ENCODE results near the gene CKLF. TPM values are rescaled to one million over a fixed set of nuclear protein-coding genes. Genes with fewer than 3 reads are reported as not detected.

The CKLF gene
- total and polyA plus RNA-seq, 2 experiments from 2014 or later = 16.6 to 25.6 TPM

DNA sequence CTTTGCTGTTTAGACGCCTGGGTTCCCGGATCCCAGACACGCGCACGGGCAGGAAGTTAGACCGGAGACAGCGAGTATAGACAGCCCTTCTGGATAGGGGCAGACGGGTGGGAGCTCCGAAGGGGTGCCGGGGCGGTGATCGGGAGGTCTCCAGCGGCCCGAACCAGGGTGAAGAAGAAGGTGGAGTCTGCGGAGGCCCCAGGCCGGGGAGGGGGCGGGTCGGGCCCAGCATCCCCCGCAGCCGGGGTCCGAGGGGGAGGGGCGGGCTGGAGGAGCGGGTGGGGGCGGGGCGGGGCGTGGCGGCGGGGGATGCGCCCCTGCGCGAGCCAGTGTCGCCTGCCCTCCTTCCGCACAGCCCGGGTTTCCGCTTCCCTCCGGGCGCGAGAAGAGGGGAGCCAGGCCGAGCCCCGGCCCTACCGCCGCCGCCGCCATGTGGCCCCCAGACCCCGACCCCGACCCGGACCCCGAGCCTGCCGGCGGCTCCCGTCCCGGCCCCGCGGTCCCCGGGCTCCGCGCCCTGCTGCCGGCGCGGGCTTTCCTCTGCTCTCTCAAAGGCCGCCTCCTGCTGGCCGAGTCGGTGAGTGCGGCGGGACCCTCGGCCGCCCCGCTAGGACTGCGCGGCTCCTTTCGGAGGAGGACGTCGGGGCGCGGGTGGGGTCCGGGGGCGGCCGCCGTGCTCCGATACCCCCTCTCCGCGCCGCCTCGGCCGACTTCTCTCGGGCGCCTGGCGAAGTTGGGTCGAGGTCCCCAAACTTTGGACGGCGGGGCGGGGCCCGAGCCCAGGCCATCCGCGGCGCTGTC, 52.2 kb downstream of the CKLF start, which contains the start of gene CMTM3:
CMTM3 (plus strand) TSS at position 329 of the 801 bp plus-strand sequence; CDS start at position 431, 102 bp downstream.
- H3K36me3 ChIP-seq = peaks cover under 1% of the 10 kb centered on the region
- TF ChIP-seq, protein P1, sequence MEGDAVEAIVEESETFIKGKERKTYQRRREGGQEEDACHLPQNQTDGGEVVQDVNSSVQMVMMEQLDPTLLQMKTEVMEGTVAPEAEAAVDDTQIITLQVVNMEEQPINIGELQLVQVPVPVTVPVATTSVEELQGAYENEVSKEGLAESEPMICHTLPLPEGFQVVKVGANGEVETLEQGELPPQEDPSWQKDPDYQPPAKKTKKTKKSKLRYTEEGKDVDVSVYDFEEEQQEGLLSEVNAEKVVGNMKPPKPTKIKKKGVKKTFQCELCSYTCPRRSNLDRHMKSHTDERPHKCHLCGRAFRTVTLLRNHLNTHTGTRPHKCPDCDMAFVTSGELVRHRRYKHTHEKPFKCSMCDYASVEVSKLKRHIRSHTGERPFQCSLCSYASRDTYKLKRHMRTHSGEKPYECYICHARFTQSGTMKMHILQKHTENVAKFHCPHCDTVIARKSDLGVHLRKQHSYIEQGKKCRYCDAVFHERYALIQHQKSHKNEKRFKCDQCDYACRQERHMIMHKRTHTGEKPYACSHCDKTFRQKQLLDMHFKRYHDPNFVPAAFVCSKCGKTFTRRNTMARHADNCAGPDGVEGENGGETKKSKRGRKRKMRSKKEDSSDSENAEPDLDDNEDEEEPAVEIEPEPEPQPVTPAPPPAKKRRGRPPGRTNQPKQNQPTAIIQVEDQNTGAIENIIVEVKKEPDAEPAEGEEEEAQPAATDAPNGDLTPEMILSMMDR (IDR thresholded peaks at IDR 0.05; ENCODE audit: low read depth, low read length) = peak; percentile 48
- H3K4me3 ChIP-seq = peak within 1 kb of the TSS; percentile 79
- peaks cover 15% of the 10 kb centered on the region for H3K4me1 ChIP-seq (ENCODE audit: low read depth)
- peak; percentile 73 to 83 for DNase-seq (ENCODE audit: low read depth in 1 of 2, low spot score in 1 of 2)
- peak within 1 kb of the TSS; percentile 36 for H3K27ac ChIP-seq
- no peaks in the 10 kb centered on the region for H3K27me3 ChIP-seq
- no peaks in the 10 kb centered on the region for H3K9me3 ChIP-seq (ENCODE audit: low read depth)

DNA sequence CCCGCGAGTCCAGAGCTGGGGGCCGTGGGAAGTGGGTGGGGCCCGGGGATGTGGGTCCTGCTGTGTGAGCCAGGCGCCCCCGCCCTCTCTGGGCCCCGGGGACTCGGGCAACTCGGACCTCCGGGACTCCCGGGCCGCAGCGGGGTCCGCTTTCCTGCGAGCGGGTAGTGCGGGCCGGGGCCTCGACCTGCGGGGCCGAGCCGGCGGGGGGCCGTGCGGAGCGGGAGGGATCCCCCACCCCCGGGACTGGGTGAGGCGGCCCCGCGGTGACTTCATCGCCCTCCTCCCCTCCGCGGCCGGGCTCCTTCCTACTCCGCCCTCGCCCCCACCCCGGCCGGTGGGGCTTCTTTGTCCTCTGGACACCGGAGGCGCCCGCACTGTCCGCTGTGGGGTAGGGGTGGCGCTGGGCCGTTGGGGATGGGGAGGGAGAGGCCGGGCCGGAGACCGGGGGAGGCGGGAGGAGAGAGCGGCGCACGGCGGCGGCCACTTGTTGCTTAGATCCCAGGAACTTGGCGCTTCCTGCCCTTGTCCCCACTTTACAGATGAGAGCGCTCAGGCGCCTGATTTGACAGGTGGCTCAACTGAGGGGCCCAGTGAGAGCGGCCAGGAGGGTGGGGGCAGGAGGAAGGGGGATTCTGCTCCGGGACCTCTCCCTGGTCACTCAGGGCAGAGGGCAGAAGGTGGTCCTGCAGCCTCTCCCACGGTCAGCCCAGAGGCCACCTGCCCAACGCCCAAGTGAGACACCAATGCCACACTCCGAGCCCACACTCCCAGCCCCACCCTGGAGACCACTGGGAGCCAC, 53.0 kb downstream of the CKLF start:
- Histone ChIP-seq H3K36me3 (peaks cover 7% of the 10 kb centered on the region), H3K9me3 (ENCODE audit: low read depth) (no peaks in the 10 kb centered on the region), H3K4me3 (peak overlapping the region; percentile 79), H3K27ac (no peak overlapping the region), H3K27me3 (no peaks in the 10 kb centered on the region), H3K4me1 (ENCODE audit: low read depth) (peaks cover 15% of the 10 kb centered on the region)
- TF ChIP-seq, protein P1 (IDR thresholded peaks at IDR 0.05; ENCODE audit: low read depth, low read length) = no peak
- peak; percentile 45 to 58 for DNase-seq (ENCODE audit: low read depth in 1 of 2, low spot score in 1 of 2)

DNA sequence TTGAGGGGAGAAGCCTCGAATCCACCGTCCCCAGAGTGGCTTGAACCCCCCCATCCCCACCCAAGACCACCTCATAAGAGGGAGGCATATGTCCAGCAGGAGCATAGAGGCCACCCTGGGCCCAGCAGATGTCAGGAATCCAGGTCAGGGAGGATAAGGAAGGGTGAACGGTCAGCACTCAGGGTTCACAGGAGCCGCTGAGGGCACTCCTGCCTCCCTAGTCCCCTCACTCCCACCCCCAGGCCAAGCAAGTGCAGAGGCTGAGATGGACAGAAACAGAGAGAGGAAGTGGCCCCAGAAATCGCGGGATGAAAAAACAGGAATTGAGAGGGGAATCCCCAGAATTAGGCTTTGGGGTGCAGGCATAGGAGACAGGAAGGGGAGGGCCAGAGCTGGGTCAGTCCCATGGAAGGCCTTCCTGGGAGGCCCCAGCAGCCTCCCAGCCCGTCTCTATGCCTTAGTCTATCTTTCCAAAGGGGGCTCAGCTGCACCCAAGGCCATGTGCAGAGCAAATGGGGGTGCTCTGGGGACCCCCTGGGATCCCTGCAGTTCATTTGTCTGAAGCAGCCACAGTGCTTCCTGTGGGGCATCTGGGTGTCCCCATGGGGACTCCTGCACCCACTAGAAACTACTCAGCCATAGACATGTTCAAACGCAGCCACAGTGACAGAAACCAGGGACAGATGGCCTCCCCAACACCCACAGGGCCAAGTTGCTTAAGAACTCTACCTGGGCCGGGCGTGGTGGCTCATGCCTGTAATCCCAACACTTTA, 53.8 kb downstream of the CKLF start:
- Histone ChIP-seq H3K36me3 (peaks cover 14% of the 10 kb centered on the region), H3K27ac (no peak overlapping the region), H3K27me3 (no peaks in the 10 kb centered on the region), H3K4me3 (peak overlapping the region; percentile 79), H3K9me3 (ENCODE audit: low read depth) (no peaks in the 10 kb centered on the region), H3K4me1 (ENCODE audit: low read depth) (peaks cover 15% of the 10 kb centered on the region)
- TF ChIP-seq, protein P1 (IDR thresholded peaks at IDR 0.05; ENCODE audit: low read depth, low read length) = no peak
- DNase-seq (ENCODE audit: low read depth in 1 of 2, low spot score in 1 of 2) = no peak

DNA sequence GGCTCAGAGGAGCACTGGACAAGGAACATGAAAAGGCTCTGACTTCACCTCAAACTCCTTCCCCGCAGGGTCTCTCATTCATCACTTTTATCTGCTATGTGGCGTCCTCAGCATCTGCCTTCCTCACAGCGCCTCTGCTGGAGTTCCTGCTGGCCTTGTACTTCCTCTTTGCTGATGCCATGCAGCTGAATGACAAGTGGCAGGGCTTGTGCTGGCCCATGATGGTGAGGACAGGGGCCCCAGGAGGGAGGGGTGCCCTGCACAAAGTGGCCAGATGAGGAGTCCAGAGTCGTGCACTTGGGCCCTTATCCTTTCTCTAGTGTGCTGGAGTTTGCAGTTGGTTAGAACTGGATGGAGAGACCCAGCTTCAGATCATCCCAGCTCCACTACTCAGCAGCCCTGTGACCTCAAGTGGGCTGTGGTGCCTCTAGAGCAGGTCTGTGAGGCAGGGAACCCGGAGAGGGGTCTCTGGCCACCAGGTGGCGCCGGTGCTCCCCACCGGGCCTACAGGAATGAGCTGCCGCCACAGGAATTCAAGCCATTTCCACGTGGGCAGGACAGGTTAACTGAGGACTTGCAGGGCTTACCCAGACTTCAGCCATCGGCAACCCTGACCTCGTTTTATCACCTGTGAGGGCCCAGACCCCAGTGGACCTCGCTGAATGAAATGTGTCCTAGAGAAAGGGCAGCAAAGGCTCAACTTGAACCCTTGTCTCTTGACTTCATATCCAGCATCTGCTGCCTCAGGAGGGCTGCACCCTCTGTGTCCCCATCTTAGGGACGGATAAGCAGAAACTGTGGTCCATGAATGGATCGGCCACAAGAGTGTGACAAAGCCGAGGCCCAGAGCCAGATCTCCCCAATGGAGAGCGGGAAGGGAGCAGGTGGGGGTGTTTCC, 56.1 kb downstream of the CKLF start:
- H3K4me3 ChIP-seq = no peak overlapping the region
- H3K4me1 ChIP-seq (ENCODE audit: low read depth) = peaks cover 13% of the 10 kb centered on the region
- H3K36me3 ChIP-seq = peaks cover 25% of the 10 kb centered on the region
- TF ChIP-seq, protein P1 (IDR thresholded peaks at IDR 0.05; ENCODE audit: low read depth, low read length) = peak; percentile 96
- no peaks in the 10 kb centered on the region for H3K9me3 ChIP-seq (ENCODE audit: low read depth)
- peak overlapping the region; percentile 44 for H3K27ac ChIP-seq
- no peaks in the 10 kb centered on the region for H3K27me3 ChIP-seq
- peak; percentile 93 to 94 for DNase-seq (ENCODE audit: low read depth in 1 of 2, low spot score in 1 of 2)
